ENCODE data around the gene RPS21.

Gene RPS21

GRCh38 chr20:62402456-62403150 lies 15.7 kb downstream of the RPS21 start:
- no peak for TF ChIP-seq BACH2 (CRISPR knock-in tag; IDR thresholded peaks at IDR 0.05; ENCODE audit: borderline replicate concordance)
- TF ChIP-seq ESRRG (CRISPR knock-in tag; IDR thresholded peaks at IDR 0.05): no peak
- TF ChIP-seq SNAI2 (CRISPR knock-in tag; IDR thresholded peaks at IDR 0.05): no peak
- no peak for TF ChIP-seq ZNF70 (CRISPR knock-in tag; IDR thresholded peaks at IDR 0.05)
- TF ChIP-seq ZC3H10 (CRISPR knock-in tag; IDR thresholded peaks at IDR 0.05): no peak
- no peak for TF ChIP-seq GLIS3 (CRISPR knock-in tag; IDR thresholded peaks at IDR 0.05)
- TF ChIP-seq ZNF565 (CRISPR knock-in tag; conservative IDR thresholded peaks at IDR 0.05; ENCODE audit: low read depth): no peak
- no peak for TF ChIP-seq ARNTL (CRISPR knock-in tag; IDR thresholded peaks at IDR 0.05; ENCODE audit: borderline replicate concordance, low read depth)
- TF ChIP-seq ZFP30 (CRISPR knock-in tag; IDR thresholded peaks at IDR 0.05): no peak
- TF ChIP-seq PATZ1 (CRISPR knock-in tag; IDR thresholded peaks at IDR 0.05; ENCODE audit: borderline replicate concordance): no peak
- ATAC-seq: no peak

GRCh38 chr20:62403331-62403730 lies 16.4 kb downstream of the RPS21 start:
- no peak for ATAC-seq
- TF ChIP-seq BACH2 (CRISPR knock-in tag; IDR thresholded peaks at IDR 0.05; ENCODE audit: borderline replicate concordance): no peak
- no peak for TF ChIP-seq CSRNP3 (CRISPR knock-in tag; IDR thresholded peaks at IDR 0.05)
- TF ChIP-seq ZC3H10 (CRISPR knock-in tag; IDR thresholded peaks at IDR 0.05): no peak
- no peak for TF ChIP-seq ESRRG (CRISPR knock-in tag; IDR thresholded peaks at IDR 0.05)
- TF ChIP-seq ZNF565 (CRISPR knock-in tag; conservative IDR thresholded peaks at IDR 0.05; ENCODE audit: low read depth): no peak

- TF ChIP-seq CSRNP3 (CRISPR knock-in tag; IDR thresholded peaks at IDR 0.05) (no peak), CSDC2 (CRISPR knock-in tag; IDR thresholded peaks at IDR 0.05) (no peak), PPARA (CRISPR knock-in tag; IDR thresholded peaks at IDR 0.05; ENCODE audit: borderline replicate concordance) (no peak), ZNF70 (CRISPR knock-in tag; IDR thresholded peaks at IDR 0.05) (no peak), ARNTL (CRISPR knock-in tag; IDR thresholded peaks at IDR 0.05; ENCODE audit: borderline replicate concordance, low read depth) (no peak), POU6F1 (CRISPR knock-in tag; IDR thresholded peaks at IDR 0.05; ENCODE audit: borderline replicate concordance, low read depth) (no peak)
- ATAC-seq: no peak
Observed at GRCh38 chr20:62404112-62404665, 17.3 kb downstream of the RPS21 start.

GRCh38 chr20:62404761-62405107 lies 17.8 kb downstream of the RPS21 start:
- no peak for ATAC-seq
- no peak for TF ChIP-seq PATZ1 (CRISPR knock-in tag; IDR thresholded peaks at IDR 0.05; ENCODE audit: borderline replicate concordance)
- no peak for TF ChIP-seq BACH2 (CRISPR knock-in tag; IDR thresholded peaks at IDR 0.05; ENCODE audit: borderline replicate concordance)
- no peak for TF ChIP-seq ZFP30 (CRISPR knock-in tag; IDR thresholded peaks at IDR 0.05)
- no peak for TF ChIP-seq RARB (CRISPR knock-in tag; IDR thresholded peaks at IDR 0.05)
- TF ChIP-seq ZFP3 (CRISPR knock-in tag; IDR thresholded peaks at IDR 0.05): no peak
- TF ChIP-seq ARNTL (CRISPR knock-in tag; IDR thresholded peaks at IDR 0.05; ENCODE audit: borderline replicate concordance, low read depth): no peak
- no peak for TF ChIP-seq CSRNP3 (CRISPR knock-in tag; IDR thresholded peaks at IDR 0.05)
- no peak for TF ChIP-seq CREB5 (CRISPR knock-in tag; IDR thresholded peaks at IDR 0.05; ENCODE audit: low read depth)
- no peak for TF ChIP-seq OSR1 (CRISPR knock-in tag; IDR thresholded peaks at IDR 0.05)
- TF ChIP-seq TCF4 (CRISPR knock-in tag; IDR thresholded peaks at IDR 0.05; ENCODE audit: borderline replicate concordance): no peak

Data from SK-N-SH treated with all-trans-retinoic acid at 6 μM for 48 hours (cell line).